GM12878 (cell line): Measurements from ENCODE around the gene PDIA5. TPM values are rescaled to one million over a fixed set of nuclear protein-coding genes. Genes with fewer than 3 reads are reported as not detected.
A peak's percentile ranks its signal among the peaks of the same experiment; 100 is the strongest.

Experiments used
- ATAC-seq: fragments of 200-7000 bp; cut with Tn5 transposase; 3 replicates; pipeline ENCODE4 v1.9.1; 2020; ENCODE audit warnings: mild to moderate bottlenecking, moderate library complexity
- BruUV-seq: library from RNA; stranded (reverse); fragments of 400-500 nt; replicated peaks from 2 replicates; lab custom pipeline; 2021; lab: Mats Ljungman, UMichigan
- CTCF ChIA-PET: fragments of 300-600 bp; sonication (Branson Sonifier 250); formaldehyde crosslinking; extraction: SDS; loops from one replicate; lab custom pipeline; 2021; ENCODE audit warnings: inconsistent platforms; lab: Yijun Ruan, JAX
- POLR2A ChIA-PET: fragments of 350-600 bp; formaldehyde crosslinking; extraction: SDS; loops from one replicate; lab custom pipeline; 2021; ENCODE audit warnings: inconsistent platforms; lab: Charles Lee
- RAD21 ChIA-PET: fragments of 300-600 bp; sonication (Branson Sonifier 250); formaldehyde crosslinking; loops from one replicate; lab custom pipeline; 2023; ENCODE audit warnings: antibody characterized with exemption; ENCODE audit not compliant: unreplicated experiment; lab: Charles Lee
- SMC1A ChIA-PET: fragments of 300-600 bp; sonication (Branson Sonifier 250); formaldehyde crosslinking; loops from one replicate; lab custom pipeline; 2023; ENCODE audit not compliant: unreplicated experiment, uncharacterized antibody; lab: Charles Lee
- DNase-seq: peaks from one replicate; pipeline ENCODE4 v3.0.0-alpha.2; 2011; ENCODE audit warnings: low read depth, low spot score
- FAIRE-seq: peaks from 3 replicates; lab custom pipeline; 2011; peaks lifted over from hg19 to GRCh38; lab: Jason Lieb, UNC
- H2AFZ ChIP-seq: 2 replicates; pipeline ENCODE4 v1.6.0; 2011; ENCODE audit warnings: low read depth, low read length, control low read depth; ENCODE audit not compliant: control insufficient read depth
- H3K27ac ChIP-seq: 2 replicates; pipeline ENCODE4 v1.5.1; 2011; ENCODE audit warnings: control low read depth; ENCODE audit not compliant: control insufficient read depth, insufficient read depth
- H3K27me3 ChIP-seq, 2 experiments: replicated peaks in 1 of 2; 2 replicates each; pipeline versions ENCODE4 v1.6.0 to v1.6.1; 2011; ENCODE audit warnings: low read length in 1 of 2; ENCODE audit not compliant: control insufficient read depth in 2 of 2, insufficient read depth in 2 of 2
- H3K36me3 ChIP-seq, 2 experiments: 2 replicates each; pipeline ENCODE4 v1.5.1; 2011; ENCODE audit warnings: low read length in 1 of 2; ENCODE audit not compliant: control insufficient read depth in 2 of 2, insufficient read depth in 2 of 2
- H3K4me1 ChIP-seq: 2 replicates; pipeline ENCODE4 v1.6.1; 2011; ENCODE audit warnings: mild to moderate bottlenecking, low read length, moderate library complexity, mixed read lengths; ENCODE audit not compliant: control insufficient read depth, insufficient read depth
- H3K4me2 ChIP-seq: 2 replicates; pipeline ENCODE4 v1.6.0; 2011; ENCODE audit warnings: control low read depth; ENCODE audit not compliant: control insufficient read depth, insufficient read depth
- H3K4me3 ChIP-seq: fragments of 200-600 bp; sonication (generic); 2 replicates; pipeline ENCODE4 v1.5.1; 2016
- H3K79me2 ChIP-seq: 2 replicates; pipeline ENCODE4 v1.6.0; 2011; ENCODE audit warnings: low read length; ENCODE audit not compliant: control insufficient read depth, insufficient read depth
- H3K9ac ChIP-seq: 2 replicates; pipeline ENCODE4 v1.8.0; 2011; ENCODE audit warnings: low read length, control low read depth, mixed read lengths; ENCODE audit not compliant: control insufficient read depth, insufficient read depth
- H3K9me3 ChIP-seq: replicated peaks from 3 replicates; pipeline ENCODE4 v1.5.1; 2011; ENCODE audit warnings: mild to moderate bottlenecking, low read length; ENCODE audit not compliant: control insufficient read depth, insufficient read depth
- H4K20me1 ChIP-seq: 2 replicates; pipeline ENCODE4 v1.6.0; 2011; ENCODE audit not compliant: control insufficient read depth, insufficient read depth
- DPF2 ChIP-seq: fragments of 450-650 bp; IDR thresholded peaks from 2 replicates; pipeline ENCODE4 v1.6.1; 2017; ENCODE audit warnings: mild to moderate bottlenecking
- E2F8 ChIP-seq: fragments of 450-650 bp; IDR thresholded peaks from 2 replicates; pipeline ENCODE4 v1.6.1; 2018; ENCODE audit warnings: mild to moderate bottlenecking, low read depth, moderate library complexity; ENCODE audit not compliant: partially characterized antibody
- PAX8 ChIP-seq: fragments of 450-650 bp; IDR thresholded peaks from 2 replicates; pipeline ENCODE4 v1.6.1; 2017; ENCODE audit warnings: mild to moderate bottlenecking, moderate library complexity
- REST ChIP-seq: IDR thresholded peaks from 2 replicates; pipeline ENCODE4 v1.6.1; 2012; ENCODE audit warnings: mild to moderate bottlenecking, low read depth, low read length
- WGBS: methylation state at CpG from one replicate; pipeline ENCODE4 v1.1.6; 2016; ENCODE audit warnings: low lambda C conversion rate; ENCODE audit not compliant: insufficient replicate concordance, insufficient coverage; ENCODE audit errors: missing lambda C conversion rate; 5-methylcytosine and 5-hydroxymethylcytosine counted together
- in situ Hi-C: fragments of 300-500 bp; cut with MboI; formaldehyde crosslinking; loops from 9 replicates; pipeline ENCODE4 v1.14.3; 2018; ENCODE audit warnings: mixed read lengths
- intact Hi-C: fragments of 100-400 bp; cut with micrococcal nuclease; formaldehyde crosslinking; loops from one replicate; pipeline ENCODE4 v1.14.2; 2022; ENCODE audit not compliant: unreplicated experiment
- polyA plus RNA-seq, 11 experiments: library from polyadenylated mRNA; depleted of rRNA in 4 of 11; unstranded in 6 of 11; stranded (reverse) in 5 of 11; fragments of >200 nt; fragmentation: Nextera tagmentation in 4 of 11; fragmentation: Illumina TruSeq in 1 of 11; extraction: Ambion mirVana in 4 of 11; extraction: Trizol in 1 of 11; gene quantifications; 1 replicate in 1 of 11; 2 replicates in 10 of 11; pipeline versions ENCODE4 v1.2.1 to v1.2.3, GENCODE V29; 2011 to 2016; ENCODE audit warnings: inconsistent platforms in 2 of 11, missing spikeins in 2 of 11, low read depth in 1 of 11
- total RNA-seq, 4 experiments: library from RNA; depleted of rRNA in 3 of 4; stranded (reverse); fragments of >200 nt in 3 of 4; fragmentation: Illumina TruSeq in 1 of 4; extraction: Trizol in 1 of 4; gene quantifications; 2 replicates each; pipeline versions ENCODE4 v1.2.1 to v1.2.3, GENCODE V29; 2013 to 2021

Gene PDIA5
- total and polyA plus RNA-seq, 10 of the 15 experiments (the other 5 are each of a cell fraction or from before 2014, with no cell fraction given), result 4.1 to 24.8 (median 19.2) TPM

GRCh38 chr3:123067689-123068600 is 1.1 kb downstream of the PDIA5 start (continued):
- no peak for TF ChIP-seq E2F8
- no peak for TF ChIP-seq PAX8

- DNase-seq, result no peak
- peak overlapping the region; percentile 97 for H3K4me2 ChIP-seq
- intact Hi-C loops (no loop called here), in situ Hi-C loops (no loop called here)
- SMC1A ChIA-PET, result no interaction called here
- POLR2A ChIA-PET, result interaction anchor here (1.0 kb wide), 1 partner anchor 12 kb away, joined by 3 read pairs; no protein-coding TSS in a partner anchor
- no peaks in the 10 kb centered on the region; a peak in 1 of 4 replicates for H3K27me3 ChIP-seq
- H3K4me3 ChIP-seq, result peak overlapping the region; percentile 80
- peaks cover 42% of the 10 kb centered on the region for H3K79me2 ChIP-seq
- peaks cover 13% of the 10 kb centered on the region for H3K4me1 ChIP-seq
- WGBS, result 91% methylated on average over 12 of the region's 12 CpGs
- no peak for TF ChIP-seq DPF2
- peak; percentile 36; the same call in 1 of the 2 replicates for TF ChIP-seq REST
- TF ChIP-seq, all 136 proteins: peak for 1
- H2AFZ ChIP-seq, result no peak overlapping the region
- ATAC-seq, result no peak
- ChIA-PET RAD21 (no interaction called here), CTCF (interaction anchor here (1.3 kb wide), 1 partner anchor 8 kb away, joined by 6 read pairs; no protein-coding TSS in a partner anchor)
- TSS peak; percentile 59 for BruUV-seq
- H3K27ac ChIP-seq, result no peak overlapping the region
- H3K9me3 ChIP-seq, result no peaks in the 10 kb centered on the region
- no peak for FAIRE-seq
- H3K36me3 ChIP-seq, result no peaks in the 10 kb centered on the region
- peaks cover 2% of the 10 kb centered on the region; the same call in 1 of the 2 replicates for H4K20me1 ChIP-seq
- no peak overlapping the region for H3K9ac ChIP-seq
These were observed 2.0 kb downstream of the PDIA5 start for GRCh38 chr3:123068601-123069381.
